PC-9 (cell line): Measurements from ENCODE around the gene AKTIP. TPM values are rescaled to one million over a fixed set of nuclear protein-coding genes. Genes with fewer than 3 reads are reported as not detected.

Experiments
- BruUV-seq: library from RNA; stranded (reverse); fragments of 400-500 nt; replicated peaks from 2 replicates; lab custom pipeline; 2021; lab: Mats Ljungman, UMichigan
- CTCF ChIA-PET: fragments of 300-600 bp; sonication (Branson Sonifier 250); formaldehyde crosslinking; loops from one replicate; lab custom pipeline; 2022; ENCODE audit warnings: antibody characterized with exemption; lab: Charles Lee
- POLR2A ChIA-PET: fragments of 300-600 bp; sonication (Branson Sonifier 250); formaldehyde crosslinking; loops from one replicate; lab custom pipeline; 2022; ENCODE audit warnings: antibody characterized with exemption; ENCODE audit not compliant: unreplicated experiment; lab: Charles Lee
- DNase-seq, 2 experiments: peaks; one replicate each; pipeline versions ENCODE4 v3.0.0 to v3.0.0-alpha.2; 2015 to 2022; ENCODE audit warnings: mixed read lengths in 1 of 2
- H2AFZ ChIP-seq: fragments of 200-600 bp; sonication (generic); 2 replicates; pipeline ENCODE4 v1.8.1; 2017; ENCODE audit warnings: antibody characterized with exemption
- H3F3A ChIP-seq: fragments of 200-600 bp; sonication (generic); 2 replicates; pipeline ENCODE4 v1.8.1; 2017; ENCODE audit warnings: antibody characterized with exemption, mild to moderate bottlenecking, low read depth; ENCODE audit not compliant: insufficient read depth
- H3K27ac ChIP-seq: fragments of 200-600 bp; sonication (generic); 2 replicates; pipeline ENCODE4 v1.6.1; 2016; ENCODE audit warnings: mixed run types
- H3K27me3 ChIP-seq: fragments of 200-600 bp; sonication (generic); 2 replicates; pipeline ENCODE4 v1.6.1; 2016; ENCODE audit warnings: low read depth, mixed run types; ENCODE audit not compliant: insufficient read depth
- H3K36me3 ChIP-seq: fragments of 200-600 bp; sonication (generic); 2 replicates; pipeline ENCODE4 v1.6.1; 2016; ENCODE audit warnings: low read depth, mixed run types
- H3K4me1 ChIP-seq: fragments of 200-600 bp; sonication (generic); replicated peaks from 2 replicates; pipeline ENCODE4 v1.6.1; 2016; ENCODE audit warnings: mixed run types; ENCODE audit not compliant: insufficient read depth
- H3K4me2 ChIP-seq: fragments of 200-600 bp; sonication (generic); 2 replicates; pipeline ENCODE4 v1.6.1; 2017; ENCODE audit warnings: mixed run types
- H3K4me3 ChIP-seq: fragments of 200-600 bp; sonication (generic); 2 replicates; pipeline ENCODE4 v1.6.1; 2016; ENCODE audit warnings: mixed run types
- H3K79me2 ChIP-seq: fragments of 200-600 bp; sonication (generic); 2 replicates; pipeline ENCODE4 v1.6.1; 2017; ENCODE audit warnings: low read depth, mixed run types
- H3K9me2 ChIP-seq: fragments of 200-600 bp; sonication (generic); 2 replicates; pipeline ENCODE4 v1.8.1; 2017; ENCODE audit warnings: mild to moderate bottlenecking; ENCODE audit not compliant: insufficient read depth
- H3K9me3 ChIP-seq: fragments of 200-600 bp; sonication (generic); 2 replicates; pipeline ENCODE4 v1.8.1; 2016; ENCODE audit warnings: low read depth; ENCODE audit not compliant: insufficient read depth
- H4K20me1 ChIP-seq: fragments of 200-600 bp; sonication (generic); 2 replicates; pipeline ENCODE4 v1.8.1; 2017; ENCODE audit not compliant: insufficient read depth
- EZH2 ChIP-seq: fragments of 200-600 bp; sonication (generic); IDR thresholded peaks from 2 replicates; pipeline ENCODE4 v1.8.0; 2017; ENCODE audit warnings: antibody characterized with exemption, low read depth
- intact Hi-C: fragments of 100-400 bp; cut with micrococcal nuclease; formaldehyde crosslinking; loops from one replicate; pipeline ENCODE4 v1.10.0; 2022; ENCODE audit not compliant: unreplicated experiment
- total RNA-seq: library from RNA; stranded (reverse); gene quantifications from 2 replicates; pipeline ENCODE4 v1.2.3, GENCODE V29; 2021
- TF ChIP-seq, protein P1 (sequence below): fragments of 200-600 bp; sonication (generic); conservative IDR thresholded peaks from 2 replicates; pipeline ENCODE4 v1.6.1; 2017; ENCODE audit warnings: mixed run types, antibody characterized with exemption, mild to moderate bottlenecking, moderate library complexity

Gene AKTIP
- total RNA-seq, 1 experiment from 2014 or later: 33.0 TPM

GRCh38 chr16:53504665-53505064 is 1.7 kb upstream of the AKTIP start:
- Histone ChIP-seq H3K27me3 (no peaks in the 10 kb centered on the region), H3K79me2 (peaks cover 27% of the 10 kb centered on the region), H3K4me1 (peaks cover 27% of the 10 kb centered on the region), H3K36me3 (no peaks in the 10 kb centered on the region), H3F3A (peaks cover 3% of the 10 kb centered on the region; the same call in 1 of the 2 replicates), H3K9me3 (no peaks in the 10 kb centered on the region), H3K9me2 (no peaks in the 10 kb centered on the region), H3K4me2 (peak overlapping the region; percentile 92), H3K4me3 (no peak overlapping the region; the same call in 1 of the 2 replicates), H2AFZ (no peak overlapping the region; the same call in 1 of the 2 replicates), H3K27ac (no peak overlapping the region), H4K20me1 (peaks cover 18% of the 10 kb centered on the region; the same call in 1 of the 2 replicates)
- intact Hi-C loops: loop anchor here (5.0 to 10.0 kb wide), 3 partner anchors 87 to 190 kb away; no protein-coding TSS in a partner anchor
- ChIA-PET POLR2A (no interaction called here), CTCF (no interaction called here)
- TF ChIP-seq EZH2: no peak
- no peak for DNase-seq
- BruUV-seq: no TSS peak

GRCh38 chr16:53503991-53504663 is 1.1 kb upstream of the AKTIP start:
- Histone ChIP-seq H3K9me2 (no peaks in the 10 kb centered on the region), H3K27me3 (no peaks in the 10 kb centered on the region), H4K20me1 (peaks cover 18% of the 10 kb centered on the region; the same call in 1 of the 2 replicates), H3F3A (peaks cover 3% of the 10 kb centered on the region; the same call in 1 of the 2 replicates), H3K4me1 (peaks cover 27% of the 10 kb centered on the region), H3K36me3 (no peaks in the 10 kb centered on the region), H3K27ac (peak overlapping the region; percentile 74; the same call in 1 of the 2 replicates), H2AFZ (peak overlapping the region; percentile 95), H3K4me3 (peak overlapping the region; percentile 88; the same call in 1 of the 2 replicates), H3K4me2 (peak overlapping the region; percentile 92), H3K9me3 (no peaks in the 10 kb centered on the region), H3K79me2 (peaks cover 31% of the 10 kb centered on the region)
- ChIA-PET CTCF (interaction anchor here (0.6 to 0.7 kb wide), 2 partner anchors 735 to 1751 kb away, joined by 3 to 6 read pairs; no protein-coding TSS in a partner anchor), POLR2A (interaction anchor here (0.7 kb wide), 1 partner anchor 131 kb away, joined by 9 read pairs; no protein-coding TSS in a partner anchor)
- TF ChIP-seq, protein P1, sequence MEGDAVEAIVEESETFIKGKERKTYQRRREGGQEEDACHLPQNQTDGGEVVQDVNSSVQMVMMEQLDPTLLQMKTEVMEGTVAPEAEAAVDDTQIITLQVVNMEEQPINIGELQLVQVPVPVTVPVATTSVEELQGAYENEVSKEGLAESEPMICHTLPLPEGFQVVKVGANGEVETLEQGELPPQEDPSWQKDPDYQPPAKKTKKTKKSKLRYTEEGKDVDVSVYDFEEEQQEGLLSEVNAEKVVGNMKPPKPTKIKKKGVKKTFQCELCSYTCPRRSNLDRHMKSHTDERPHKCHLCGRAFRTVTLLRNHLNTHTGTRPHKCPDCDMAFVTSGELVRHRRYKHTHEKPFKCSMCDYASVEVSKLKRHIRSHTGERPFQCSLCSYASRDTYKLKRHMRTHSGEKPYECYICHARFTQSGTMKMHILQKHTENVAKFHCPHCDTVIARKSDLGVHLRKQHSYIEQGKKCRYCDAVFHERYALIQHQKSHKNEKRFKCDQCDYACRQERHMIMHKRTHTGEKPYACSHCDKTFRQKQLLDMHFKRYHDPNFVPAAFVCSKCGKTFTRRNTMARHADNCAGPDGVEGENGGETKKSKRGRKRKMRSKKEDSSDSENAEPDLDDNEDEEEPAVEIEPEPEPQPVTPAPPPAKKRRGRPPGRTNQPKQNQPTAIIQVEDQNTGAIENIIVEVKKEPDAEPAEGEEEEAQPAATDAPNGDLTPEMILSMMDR: no peak
- TF ChIP-seq EZH2: no peak
- DNase-seq: peak in 1 of 2 experiments; percentile 23
- BruUV-seq: TSS peak; percentile 85
- intact Hi-C loops: loop anchor here (1.0 to 10.0 kb wide), 5 partner anchors 69 to 449 kb away; partner anchors contain the start of gene RBL2

- DNase-seq: peak; percentile 99
- H4K20me1 ChIP-seq: peaks cover 18% of the 10 kb centered on the region; the same call in 1 of the 2 replicates
- intact Hi-C loops: loop anchor here (1.0 to 10.0 kb wide), 5 partner anchors 69 to 448 kb away; partner anchors contain the start of gene RBL2
- peak overlapping the region; percentile 95 for H2AFZ ChIP-seq
- peak overlapping the region; percentile 74 for H3K27ac ChIP-seq
- H3F3A ChIP-seq: peaks cover 3% of the 10 kb centered on the region; the same call in 1 of the 2 replicates
- no TSS peak for BruUV-seq
- peak overlapping the region; percentile 88 for H3K4me3 ChIP-seq
- H3K9me3 ChIP-seq: no peaks in the 10 kb centered on the region
- peak overlapping the region; percentile 92 for H3K4me2 ChIP-seq
- H3K36me3 ChIP-seq: no peaks in the 10 kb centered on the region
- H3K27me3 ChIP-seq: no peaks in the 10 kb centered on the region
- POLR2A ChIA-PET: interaction anchor here (0.5 to 0.7 kb wide), 4 partner anchors 9 to 551 kb away, joined by 3 to 9 read pairs (median 4); no protein-coding TSS in a partner anchor
- H3K79me2 ChIP-seq: peaks cover 35% of the 10 kb centered on the region
- no peak for TF ChIP-seq EZH2
- TF ChIP-seq, protein P1: no peak
- peaks cover 27% of the 10 kb centered on the region for H3K4me1 ChIP-seq
- H3K9me2 ChIP-seq: no peaks in the 10 kb centered on the region
- CTCF ChIA-PET: interaction anchor here (0.6 kb wide), 1 partner anchor 1752 kb away, joined by 6 read pairs; no protein-coding TSS in a partner anchor
Measured at GRCh38 chr16:53503270-53503923, 388 bp upstream of the AKTIP start.
